Renal cortex interstitium (tissue), 11 donors: ENCODE data around the gene VAC14. TPM values are rescaled to one million over a fixed set of nuclear protein-coding genes. Genes with fewer than 3 reads are reported as not detected.

ENCODE experiments used
- DNase-seq, 11 donors: peaks; one replicate each; pipeline ENCODE4 v3.0.0-alpha.2; 2013; ENCODE audit warnings: low read depth in 9 of 11, low spot score in 4 of 11; ENCODE audit errors: extremely low read depth in 1 of 11
- polyA plus RNA-seq, 3 donors: library from polyadenylated mRNA; unstranded; fragments of 120-200 nt; gene quantifications; one replicate each; pipeline ENCODE4 v1.2.1, GENCODE V29; 2013; ENCODE audit not compliant: insufficient read length in 3 of 3

Gene VAC14
- polyA plus RNA-seq, 3 donors, result 38.3 to 44.0 (median 44.0) TPM

DNA sequence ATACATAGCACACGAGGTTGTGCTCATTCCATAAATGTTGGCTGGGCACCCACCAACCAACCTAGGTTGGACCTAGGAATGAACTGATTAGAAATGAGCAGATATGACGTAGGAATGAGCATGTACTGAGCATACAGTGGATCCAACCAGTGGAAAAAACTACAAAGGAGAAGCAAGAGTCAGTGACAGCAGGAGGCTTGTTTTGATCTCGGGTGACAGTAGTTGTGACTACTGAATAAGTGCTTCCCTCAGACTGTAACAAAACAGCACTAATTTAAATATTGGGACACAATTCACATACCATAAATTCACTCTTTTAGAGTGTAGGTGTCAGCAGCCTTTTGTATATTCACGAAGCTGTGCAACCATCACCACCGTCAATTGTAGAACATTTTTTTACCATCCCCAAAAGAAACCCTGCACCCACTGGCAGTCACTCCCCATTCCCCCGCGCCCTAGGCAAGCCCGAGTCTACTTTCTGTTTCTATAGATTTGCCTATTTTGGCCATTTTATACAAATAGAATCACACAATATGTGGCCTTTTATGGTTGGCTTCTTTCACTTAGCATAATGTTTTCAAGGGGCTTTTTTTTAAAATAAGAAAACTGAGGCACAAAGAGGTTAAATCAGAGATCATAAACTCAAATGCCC is 7.0 kb downstream of the VAC14 start:
- no peak for DNase-seq

DNA sequence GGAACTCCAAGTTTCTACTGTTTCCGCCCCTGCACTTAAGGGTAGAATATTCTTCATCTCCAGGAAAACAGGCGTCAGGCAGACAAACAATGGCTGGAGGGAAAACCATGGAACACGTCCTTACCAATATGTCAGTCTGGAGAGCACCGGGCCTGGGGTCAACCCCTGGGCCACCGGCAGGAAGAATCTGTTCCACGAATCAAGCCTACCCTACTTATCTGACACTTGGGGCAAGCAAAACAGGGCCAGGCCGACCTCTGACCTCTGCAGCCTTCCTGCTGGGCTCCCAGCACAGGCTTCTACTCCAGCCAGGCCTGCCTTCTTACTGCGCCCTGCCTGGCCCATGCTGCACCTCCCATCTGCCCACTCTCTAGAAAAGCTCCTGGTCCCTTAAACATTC is 10.1 kb downstream of the VAC14 start:
- DNase-seq, result no peak

DNA sequence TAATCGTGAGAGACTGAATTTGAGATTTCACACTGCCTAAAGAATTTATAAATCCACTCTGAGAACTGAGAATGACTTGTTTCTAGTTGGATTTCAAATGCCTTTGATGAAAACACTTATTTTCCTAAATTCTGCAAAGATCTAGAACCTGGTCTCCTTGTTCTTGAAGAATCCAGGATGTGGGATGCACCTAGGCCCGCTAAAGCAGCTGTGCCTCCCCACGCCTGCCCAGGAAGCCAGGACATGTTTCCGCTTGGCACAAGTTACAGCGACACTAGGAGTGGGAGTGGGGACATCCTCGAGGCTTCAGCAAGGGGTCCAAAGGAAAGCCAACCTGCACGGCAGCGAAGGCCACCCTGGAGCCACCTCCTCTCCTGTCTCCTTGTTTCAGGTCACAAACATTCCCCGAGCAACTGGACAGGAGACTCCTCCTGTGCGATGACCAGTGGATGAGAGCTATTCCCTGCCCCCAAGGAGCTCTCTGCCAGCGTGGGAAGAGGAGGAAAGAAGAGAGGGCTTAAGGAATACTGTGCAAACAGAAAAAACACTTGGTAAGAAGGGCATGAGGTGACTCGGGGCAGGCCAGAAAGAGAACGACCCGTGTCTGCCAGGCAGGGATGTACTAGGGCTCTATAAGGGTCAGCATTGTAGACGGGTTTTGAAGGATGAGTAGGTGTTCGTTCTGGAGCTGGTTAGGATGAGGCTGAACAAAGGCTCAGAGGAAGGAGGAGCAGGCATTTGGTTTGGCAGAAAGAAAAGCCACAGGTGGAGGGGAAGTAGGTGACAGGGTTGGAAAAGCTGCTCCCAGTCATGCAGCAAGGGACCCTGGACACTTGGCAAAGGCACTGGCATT is 11.1 kb downstream of the VAC14 start:
- no peak for DNase-seq

- DNase-seq, result peak in 9 of 11 donors; percentile 44 to 80 (median 63)
Measured at GRCh38 chr16:70788668-70789594, 12.0 kb downstream of the VAC14 start.

DNA sequence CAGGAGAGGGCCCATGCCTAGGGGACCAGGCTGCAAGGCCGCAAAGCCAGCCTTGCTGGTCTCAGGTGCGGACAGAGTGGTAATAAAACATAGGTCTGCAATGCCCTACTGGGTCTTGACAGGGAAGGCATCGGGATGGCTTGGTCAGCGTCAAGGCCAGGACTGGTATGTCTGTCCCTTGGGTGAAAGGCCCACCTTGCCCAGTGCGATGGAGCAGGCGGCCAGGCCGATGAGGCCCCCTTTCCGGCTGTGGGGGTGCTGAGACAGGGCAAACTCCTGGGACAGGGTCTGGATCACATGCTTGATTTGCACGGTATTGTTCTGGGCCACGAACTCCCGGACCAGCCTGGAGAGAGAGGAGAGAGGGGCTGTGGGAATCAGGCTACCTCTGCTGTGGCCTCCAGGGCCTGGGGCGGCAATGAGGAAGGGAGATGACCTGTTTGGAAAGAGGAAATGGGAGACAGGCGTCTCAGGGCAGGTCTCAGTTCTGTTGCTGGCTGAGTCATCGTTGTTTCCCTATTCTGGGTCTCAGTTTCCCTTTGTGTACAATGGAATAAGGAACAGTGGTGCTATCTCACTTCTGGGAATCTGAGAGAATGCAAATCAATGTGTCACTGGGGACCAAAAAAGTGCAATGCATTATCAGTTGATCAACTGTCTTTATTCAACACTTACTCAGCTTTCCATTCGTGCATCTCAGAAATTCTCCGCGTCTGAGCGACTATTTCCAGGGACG is 14.8 kb downstream of the VAC14 start:
- no peak for DNase-seq

GRCh38 chr16:70784692-70785555 is 16.0 kb downstream of the VAC14 start:
- DNase-seq, result no peak

GRCh38 chr16:70782237-70782636 is 18.7 kb downstream of the VAC14 start:
- no peak for DNase-seq

GRCh38 chr16:70781800-70782199 is 19.2 kb downstream of the VAC14 start:
- no peak for DNase-seq

- DNase-seq, result no peak
Measured at GRCh38 chr16:70780546-70780945, 20.4 kb downstream of the VAC14 start.

DNA sequence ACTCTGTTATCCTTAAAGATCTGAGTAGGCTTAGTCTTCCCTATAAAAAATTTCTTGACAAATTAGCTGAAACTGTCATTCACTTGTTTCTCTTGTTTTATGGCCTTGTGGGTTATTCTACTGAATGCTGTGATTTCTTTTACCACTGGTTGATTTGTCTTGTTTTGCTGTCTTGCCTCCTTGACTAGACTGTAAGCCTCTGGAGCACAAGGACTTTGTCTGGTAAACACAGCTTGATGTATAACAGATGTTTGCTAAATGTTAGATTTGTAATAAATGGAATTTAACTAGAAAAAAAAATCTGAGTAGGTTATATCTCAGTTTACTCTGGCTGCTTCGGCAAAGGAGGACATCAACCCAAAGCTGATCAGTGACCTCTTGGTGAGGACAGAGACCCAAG is 21.6 kb downstream of the VAC14 start:
- DNase-seq, result no peak

DNA sequence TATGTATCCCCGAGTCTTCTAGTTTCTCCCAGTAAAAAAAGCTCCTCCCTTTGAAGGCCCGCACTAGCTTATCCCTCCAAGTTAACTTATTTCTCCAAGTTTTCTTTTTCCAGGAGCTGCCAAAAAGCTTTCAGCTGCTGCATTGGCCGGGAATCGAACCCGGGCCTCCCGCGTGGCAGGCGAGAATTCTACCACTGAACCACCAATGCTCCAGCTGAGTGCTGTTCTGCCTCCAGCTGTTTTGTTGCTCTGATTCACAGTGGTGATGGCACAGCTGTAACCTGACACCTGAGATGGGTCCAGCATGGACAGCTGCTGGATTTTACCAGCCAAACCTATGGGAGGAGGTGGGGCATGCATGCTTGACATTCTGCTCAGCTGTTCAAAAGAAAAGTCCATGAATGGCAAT is 22.1 kb downstream of the VAC14 start:
- DNase-seq, result peak; percentile 63 to 83 (median 71)

GRCh38 chr16:70777973-70778406 is 23.0 kb downstream of the VAC14 start:
- no peak for DNase-seq

GRCh38 chr16:70777496-70777895 is 23.5 kb downstream of the VAC14 start:
- no peak for DNase-seq

- DNase-seq, result no peak
Measured at GRCh38 chr16:70775399-70775798, 25.6 kb downstream of the VAC14 start.

DNA sequence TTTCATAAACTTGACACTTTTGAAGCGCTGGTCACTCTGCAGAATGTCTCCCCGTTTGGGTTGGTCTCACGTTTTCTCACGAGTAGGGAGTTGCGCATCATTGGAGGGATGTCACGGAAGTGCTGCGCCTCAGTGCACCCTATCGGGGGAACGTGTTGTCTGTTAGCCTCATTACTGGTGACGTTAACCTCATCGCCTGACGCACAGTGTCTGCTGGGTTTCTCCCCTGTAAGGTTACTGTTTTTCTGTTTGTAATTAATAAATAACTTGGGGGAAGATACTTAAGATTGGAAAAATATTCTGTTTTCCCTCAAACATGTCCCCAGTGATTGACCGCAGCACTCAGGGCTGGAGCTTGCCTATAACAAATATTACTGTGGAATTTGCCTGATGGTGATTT is 26.7 kb downstream of the VAC14 start:
- DNase-seq, result no peak

- no peak for DNase-seq
Measured at GRCh38 chr16:70772493-70772892, 28.5 kb downstream of the VAC14 start.

GRCh38 chr16:70770626-70771552 is 30.1 kb downstream of the VAC14 start:
- DNase-seq, result peak in 3 of 11 donors; percentile 44 to 55 (median 44)
